Activated CD4-positive, alpha-beta memory T cell treated with anti-CD3 and anti-CD28 coated beads for 36 hours (primary cell): Measurements from ENCODE around the gene DKKL1. TPM values are rescaled to one million over a fixed set of nuclear protein-coding genes. Genes with fewer than 3 reads are reported as not detected.
A peak's percentile ranks its signal among the peaks of the same experiment; 100 is the strongest.

Experiments
- CTCF ChIA-PET: fragments of 350-600 bp; sonication (Branson Sonifier 250); formaldehyde crosslinking; loops from one replicate; lab custom pipeline; 2021; ENCODE audit warnings: antibody characterized with exemption, inconsistent platforms; lab: Charles Lee
- POLR2A ChIA-PET: fragments of 350-600 bp; sonication (Branson Sonifier 250); formaldehyde crosslinking; loops from one replicate; lab custom pipeline; 2021; ENCODE audit warnings: antibody characterized with exemption; lab: Charles Lee
- DNase-seq: peaks from one replicate; pipeline ENCODE4 v3.0.0-alpha.2; 2020
- H3K27ac Mint-ChIP-seq: one replicate; pipeline ENCODE4 v1.8.0; 2021; ENCODE audit warnings: mixed read lengths
- H3K27me3 Mint-ChIP-seq: one replicate; pipeline ENCODE4 v1.8.0; 2021; ENCODE audit warnings: mixed read lengths
- H3K36me3 Mint-ChIP-seq: one replicate; pipeline ENCODE4 v1.8.0; 2021; ENCODE audit warnings: mixed read lengths
- H3K4me1 Mint-ChIP-seq: one replicate; pipeline ENCODE4 v1.8.0; 2021; ENCODE audit warnings: low read depth, mixed read lengths
- H3K4me3 Mint-ChIP-seq: one replicate; pipeline ENCODE4 v1.8.0; 2021; ENCODE audit warnings: mild to moderate bottlenecking, mixed read lengths
- H3K9me3 Mint-ChIP-seq: one replicate; pipeline ENCODE4 v1.8.0; 2021; ENCODE audit warnings: mixed read lengths
- intact Hi-C: fragments of 100-400 bp; cut with micrococcal nuclease; formaldehyde crosslinking; loops from one replicate; pipeline ENCODE4 v1.15.1; 2023
- total RNA-seq, 2 experiments: library from RNA; stranded (reverse); gene quantifications; one replicate each; pipeline ENCODE4 v1.2.3, GENCODE V29; 2021

The DKKL1 gene
- total RNA-seq, 2 experiments from 2014 or later, result not detected

DNA sequence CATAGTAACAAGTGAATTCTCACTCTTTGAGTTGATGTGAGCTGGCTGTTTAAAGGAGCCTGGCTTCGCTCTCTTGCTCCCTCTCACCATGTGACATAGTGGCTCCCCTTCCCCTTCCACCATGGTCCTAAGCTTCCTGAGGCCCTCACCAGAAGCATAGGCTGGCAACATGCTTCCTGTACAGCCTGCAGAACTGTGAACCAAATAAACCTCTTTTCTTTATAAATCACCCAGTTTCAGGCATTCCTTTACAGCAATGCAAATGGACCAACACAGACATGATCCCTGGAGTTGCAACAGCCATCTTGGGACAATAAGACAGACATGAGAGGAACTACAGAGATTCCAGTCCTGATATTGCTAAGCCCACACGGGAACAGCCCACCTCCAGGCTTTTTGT lies 14.1 kb upstream of the DKKL1 start:
- Mint-ChIP-seq H3K9me3 (no peaks in the 10 kb centered on the region), H3K27me3 (no peaks in the 10 kb centered on the region), H3K27ac (no peak overlapping the region), H3K4me1 (peaks cover 1% of the 10 kb centered on the region), H3K36me3 (no peaks in the 10 kb centered on the region), H3K4me3 (no peak overlapping the region)
- ChIA-PET CTCF (no interaction called here), POLR2A (no interaction called here)
- no peak for DNase-seq
- intact Hi-C loops, result no loop called here

DNA sequence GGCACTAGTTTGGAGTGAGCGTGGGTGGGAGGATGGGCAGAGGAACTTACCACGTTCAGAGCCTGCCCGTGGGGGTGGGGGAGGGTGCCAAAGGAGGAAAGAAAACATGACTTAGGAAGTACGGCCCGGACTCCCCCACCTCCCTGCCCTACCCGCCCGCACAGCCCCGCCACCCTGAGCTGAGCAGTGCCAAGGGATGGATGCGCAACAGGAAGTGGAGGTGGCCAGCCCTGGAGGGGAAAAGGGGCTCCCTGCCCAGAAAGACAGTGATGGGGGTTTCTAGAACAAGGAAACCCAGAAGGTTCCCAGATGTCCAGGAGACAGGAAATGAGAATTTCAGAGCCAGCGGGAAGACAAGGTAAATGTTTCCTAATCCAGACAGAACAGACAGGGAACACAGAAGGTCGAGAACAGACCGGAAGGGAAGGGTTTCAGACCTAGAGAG lies 7.7 kb upstream of the DKKL1 start:
- H3K36me3 Mint-ChIP-seq, result no peaks in the 10 kb centered on the region
- no peaks in the 10 kb centered on the region for H3K9me3 Mint-ChIP-seq
- peaks cover 7% of the 10 kb centered on the region for H3K27me3 Mint-ChIP-seq
- H3K4me1 Mint-ChIP-seq, result peaks cover 10% of the 10 kb centered on the region
- intact Hi-C loops, result no loop called here
- H3K4me3 Mint-ChIP-seq, result no peak overlapping the region
- no peak for DNase-seq
- H3K27ac Mint-ChIP-seq, result no peak overlapping the region
- POLR2A ChIA-PET, result no interaction called here
- CTCF ChIA-PET, result no interaction called here

DNA sequence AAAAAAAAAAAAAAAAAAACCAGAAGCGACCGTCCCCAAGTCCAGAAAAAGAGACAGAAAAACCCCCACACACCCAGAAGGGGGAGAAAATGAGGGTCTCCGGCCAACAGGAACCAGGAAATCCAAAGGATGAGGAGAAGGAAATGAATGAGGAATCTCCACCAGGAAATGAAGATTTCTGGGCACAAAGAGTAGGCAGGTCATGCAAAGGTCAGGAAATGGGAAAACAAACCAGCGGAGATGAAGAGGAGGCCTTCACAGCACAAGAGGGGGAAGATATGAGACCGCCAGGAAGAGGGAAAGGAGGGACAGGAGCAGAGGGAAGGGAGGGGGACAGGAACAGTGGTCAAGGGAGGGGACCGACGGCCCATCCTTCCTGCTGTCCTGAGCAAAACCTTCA lies 7.3 kb upstream of the DKKL1 start:
- Mint-ChIP-seq H3K27ac (no peak overlapping the region), H3K36me3 (no peaks in the 10 kb centered on the region), H3K4me1 (peaks cover 10% of the 10 kb centered on the region), H3K27me3 (peaks cover 10% of the 10 kb centered on the region), H3K9me3 (no peaks in the 10 kb centered on the region), H3K4me3 (no peak overlapping the region)
- intact Hi-C loops, result no loop called here
- POLR2A ChIA-PET, result no interaction called here
- CTCF ChIA-PET, result no interaction called here
- DNase-seq, result no peak

DNA sequence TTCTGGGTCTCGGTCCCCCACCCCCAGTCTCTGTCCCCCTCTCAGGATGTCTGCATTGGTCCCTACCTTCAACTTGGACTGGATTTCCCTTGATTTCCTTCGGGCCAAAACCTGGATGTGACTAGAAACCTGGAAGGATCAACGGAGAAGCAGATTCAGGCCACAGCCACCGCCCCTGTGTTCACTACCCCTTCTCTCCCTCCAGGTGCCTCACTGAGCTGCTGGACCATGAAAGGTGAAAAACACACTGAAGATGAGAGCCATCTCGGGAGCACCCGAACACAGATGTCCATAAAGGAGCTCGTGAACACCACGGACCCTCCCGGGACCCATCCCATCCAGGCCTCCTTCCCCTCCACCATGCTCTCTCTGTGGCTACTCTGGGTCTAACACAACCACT lies 6.5 kb upstream of the DKKL1 start:
- H3K4me1 Mint-ChIP-seq, result peaks cover 14% of the 10 kb centered on the region
- intact Hi-C loops, result no loop called here
- ChIA-PET CTCF (no interaction called here), POLR2A (no interaction called here)
- no peak for DNase-seq
- peaks cover 16% of the 10 kb centered on the region for H3K27me3 Mint-ChIP-seq
- no peak overlapping the region for H3K4me3 Mint-ChIP-seq
- H3K36me3 Mint-ChIP-seq, result no peaks in the 10 kb centered on the region
- H3K9me3 Mint-ChIP-seq, result no peaks in the 10 kb centered on the region
- H3K27ac Mint-ChIP-seq, result no peak overlapping the region

DNA sequence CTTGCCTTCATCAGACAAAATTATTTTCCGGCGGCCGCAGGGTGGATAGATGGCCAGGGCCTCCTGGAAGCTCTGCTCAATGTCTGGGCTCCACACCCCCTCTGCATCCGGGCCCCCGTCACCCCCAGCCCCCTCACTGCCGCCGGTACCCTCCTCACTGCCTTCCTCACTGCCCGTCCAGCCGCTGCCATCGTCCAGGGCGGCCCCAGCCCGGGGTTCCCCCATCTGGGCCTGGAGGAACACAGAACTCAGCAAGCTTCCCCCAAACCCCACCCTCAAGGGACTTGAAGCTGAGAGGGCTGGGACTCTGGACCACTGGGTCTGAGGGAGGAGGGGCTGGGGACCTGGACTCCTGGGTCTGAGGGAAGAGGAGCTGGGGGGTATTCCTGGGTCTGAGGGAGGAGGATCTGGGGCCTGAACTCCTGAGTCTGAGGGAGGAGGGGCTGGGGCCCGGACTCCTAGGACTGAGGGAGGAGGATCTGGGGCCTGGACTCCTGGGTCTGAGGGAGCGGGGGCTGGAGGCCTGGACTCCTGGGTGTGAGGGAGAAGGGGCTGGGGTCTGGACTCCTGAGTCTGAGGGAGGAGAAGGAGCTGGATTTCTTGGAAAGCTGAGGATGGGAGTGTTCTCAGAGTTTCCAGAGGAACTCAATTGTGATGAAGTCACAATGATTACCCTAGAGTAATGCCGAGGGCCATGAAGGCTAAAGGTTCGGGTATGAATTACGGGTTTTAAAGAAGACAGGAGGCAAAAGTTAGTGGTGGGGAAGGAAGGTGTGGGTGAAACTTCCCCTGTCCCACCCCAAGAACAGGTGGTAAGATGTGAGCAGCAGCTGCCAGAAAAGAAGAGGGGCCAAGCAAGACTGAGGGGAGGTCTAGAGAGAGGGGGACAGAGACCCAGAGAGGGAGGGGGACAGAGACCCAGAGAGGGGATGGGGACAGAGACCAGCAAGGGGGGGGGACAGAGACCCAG lies 3.5 kb upstream of the DKKL1 start:
- POLR2A ChIA-PET, result interaction anchor here (0.7 kb wide), 1 partner anchor 209 kb away, joined by 3 read pairs; no protein-coding TSS in a partner anchor
- intact Hi-C loops, result no loop called here
- no peak for DNase-seq
- Mint-ChIP-seq H3K4me1 (peaks cover 14% of the 10 kb centered on the region), H3K4me3 (no peak overlapping the region), H3K27me3 (peaks cover 18% of the 10 kb centered on the region), H3K27ac (no peak overlapping the region), H3K9me3 (no peaks in the 10 kb centered on the region), H3K36me3 (no peaks in the 10 kb centered on the region)
- CTCF ChIA-PET, result interaction anchor here (0.9 kb wide), 1 partner anchor 32 kb away, joined by 3 read pairs; no protein-coding TSS in a partner anchor

DNA sequence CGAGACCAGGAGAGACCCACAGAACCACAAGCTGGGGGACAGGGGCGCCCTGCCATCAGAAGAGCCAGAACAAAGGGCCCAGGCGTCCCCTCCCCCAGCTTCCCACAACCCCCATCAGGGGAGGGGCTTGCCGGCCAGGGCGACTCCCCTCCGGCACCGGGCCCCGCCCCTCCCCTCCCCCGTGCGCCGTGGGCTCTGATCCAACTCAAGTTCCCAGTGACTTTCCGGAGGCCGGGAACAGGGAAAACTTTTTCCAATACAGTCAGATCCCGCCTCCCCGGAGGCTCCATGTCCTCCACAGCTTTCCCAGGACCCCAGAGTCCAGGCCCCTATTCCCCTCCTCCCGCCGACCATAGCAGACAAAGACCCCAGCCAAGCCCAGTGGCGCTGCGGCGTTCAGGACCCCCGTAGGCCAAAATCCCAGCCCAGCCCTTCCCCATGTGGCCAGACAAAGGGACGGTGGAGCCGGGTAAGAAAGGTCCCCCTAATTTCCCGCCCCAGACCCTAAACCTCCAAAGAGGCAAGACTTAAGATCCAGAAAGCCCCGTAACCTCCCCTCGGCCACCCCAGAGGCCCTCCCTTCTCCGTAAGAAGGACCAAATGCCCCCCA lies 2.1 kb upstream of the DKKL1 start:
- ChIA-PET CTCF (no interaction called here), POLR2A (no interaction called here)
- peak; percentile 28 for DNase-seq
- Mint-ChIP-seq H3K27me3 (peaks cover 14% of the 10 kb centered on the region), H3K9me3 (no peaks in the 10 kb centered on the region), H3K4me1 (peaks cover 4% of the 10 kb centered on the region), H3K36me3 (no peaks in the 10 kb centered on the region), H3K4me3 (peak overlapping the region; percentile 27), H3K27ac (no peak overlapping the region)
- intact Hi-C loops, result loop anchor here (2.0 kb wide), 1 partner anchor 27 kb away; the partner anchor contains the start of gene CD37

DNA sequence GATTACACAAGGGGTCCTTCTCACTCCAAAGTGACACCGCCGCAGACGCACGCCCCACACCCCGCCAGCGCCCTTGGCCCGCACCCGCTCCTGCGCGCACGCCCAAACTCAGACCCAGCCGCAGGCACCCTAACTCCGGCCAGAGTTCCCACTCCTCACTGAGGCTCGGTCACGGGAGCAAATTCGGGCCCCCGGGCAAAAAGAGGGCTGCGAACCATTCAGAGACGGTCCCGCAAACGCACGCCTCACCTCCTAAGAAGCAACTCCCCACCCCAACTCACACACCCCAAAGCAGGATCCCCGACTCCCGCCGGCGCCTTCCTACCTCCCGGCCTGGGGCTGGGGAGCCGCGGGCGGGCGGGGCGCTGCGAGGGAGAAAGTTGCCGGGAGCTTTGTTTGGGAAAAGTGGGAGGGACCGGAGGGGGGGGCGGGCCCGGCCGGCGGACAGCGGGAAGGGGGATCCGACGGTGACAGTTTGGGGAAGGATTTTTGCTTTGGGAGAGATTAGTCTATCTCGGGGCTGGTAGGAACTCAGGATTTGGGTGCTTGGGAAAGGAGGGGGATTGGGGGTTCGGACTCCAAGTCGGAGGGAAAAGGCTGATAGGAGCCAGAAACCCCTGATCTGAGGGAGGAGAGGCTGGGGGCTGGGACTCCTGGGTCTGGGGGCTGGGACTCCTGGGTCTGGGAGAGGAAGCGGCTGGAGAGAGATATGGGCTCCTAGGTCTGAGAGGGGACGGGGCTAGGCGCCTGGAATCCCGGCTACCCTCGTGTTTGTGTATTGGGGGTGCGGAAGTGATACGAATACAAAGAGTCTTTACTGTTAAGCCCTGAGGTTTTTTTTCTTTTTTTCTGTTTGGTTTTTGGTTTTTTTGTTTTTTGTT lies 1.4 kb upstream of the DKKL1 start, which contains the start of gene TEAD2:
TEAD2 (minus strand) TSS at position 369 of the 881 bp plus-strand sequence. CDS start 2,341 bp downstream, outside the sequence.
- Mint-ChIP-seq H3K9me3 (no peaks in the 10 kb centered on the region), H3K4me3 (peak within 1 kb of the TSS; percentile 27), H3K4me1 (peaks cover 4% of the 10 kb centered on the region), H3K27ac (no peak within 1 kb of the TSS), H3K27me3 (peaks cover 14% of the 10 kb centered on the region), H3K36me3 (no peaks in the 10 kb centered on the region)
- intact Hi-C loops, result loop anchor here (2.0 kb wide), 1 partner anchor 27 kb away; the partner anchor contains the start of gene CD37
- POLR2A ChIA-PET, result interaction anchor here (1.1 kb wide), 1 partner anchor 29 kb away, joined by 3 read pairs; no protein-coding TSS in a partner anchor
- CTCF ChIA-PET, result no interaction called here
- no peak for DNase-seq

DNA sequence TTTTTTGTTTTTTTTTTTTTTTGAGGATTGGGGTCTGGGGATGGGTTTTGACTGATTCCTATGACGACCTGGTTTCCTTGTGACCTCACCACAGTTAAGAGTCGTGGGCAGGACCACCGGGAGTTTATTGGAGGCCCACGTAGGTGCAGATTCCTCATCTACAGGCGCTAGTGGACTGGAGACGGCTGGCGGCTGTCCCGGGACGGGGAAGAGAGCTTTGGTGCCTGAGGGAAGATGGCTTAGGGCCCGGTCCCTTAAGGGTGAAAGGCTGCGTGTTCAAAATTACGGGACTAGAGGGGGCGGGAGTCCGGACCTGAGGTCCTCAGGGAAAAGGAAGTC lies 779 bp upstream of the DKKL1 start:
- no peak overlapping the region for H3K4me3 Mint-ChIP-seq
- peaks cover 14% of the 10 kb centered on the region for H3K27me3 Mint-ChIP-seq
- peak; percentile 22 for DNase-seq
- ChIA-PET CTCF (no interaction called here), POLR2A (interaction anchor here (1.1 kb wide), 1 partner anchor 29 kb away, joined by 3 read pairs; no protein-coding TSS in a partner anchor)
- no peak overlapping the region for H3K27ac Mint-ChIP-seq
- H3K4me1 Mint-ChIP-seq, result peaks cover 4% of the 10 kb centered on the region
- intact Hi-C loops, result loop anchor here (1.0 to 2.0 kb wide), 2 partner anchors 28 to 107 kb away; partner anchors contain the start of gene CD37
- no peaks in the 10 kb centered on the region for H3K9me3 Mint-ChIP-seq
- no peaks in the 10 kb centered on the region for H3K36me3 Mint-ChIP-seq

DNA sequence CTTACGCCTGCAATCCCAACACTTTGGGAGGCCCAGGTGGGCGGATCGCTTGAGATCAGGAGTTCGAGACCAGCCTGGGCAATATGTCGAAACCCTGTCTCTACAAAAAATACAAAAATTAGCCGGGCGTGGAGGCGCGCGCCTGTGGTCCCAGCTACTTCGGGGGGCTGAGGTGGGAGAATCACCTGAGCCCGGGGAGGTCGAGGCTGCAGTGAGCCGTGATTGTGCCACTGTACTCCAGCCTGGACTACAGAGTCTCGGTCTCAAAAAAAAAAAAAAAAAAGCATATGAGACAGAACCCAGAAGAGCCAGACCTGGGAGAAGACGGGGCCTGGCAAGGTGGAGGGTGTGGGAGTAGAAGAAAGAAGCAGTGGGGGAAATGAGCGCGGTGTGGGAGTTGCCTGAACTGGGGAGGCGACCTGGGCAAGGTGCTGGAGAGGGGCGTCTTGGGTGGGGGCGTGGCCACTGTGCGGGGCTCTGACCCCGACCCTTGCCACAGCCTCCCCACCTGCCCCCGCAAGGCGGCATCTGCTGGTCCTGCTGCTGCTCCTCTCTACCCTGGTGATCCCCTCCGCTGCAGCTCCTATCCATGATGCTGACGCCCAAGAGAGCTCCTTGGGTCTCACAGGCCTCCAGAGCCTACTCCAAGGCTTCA lies 533 bp downstream of the DKKL1 start:
- intact Hi-C loops, result no loop called here
- CTCF ChIA-PET, result no interaction called here
- POLR2A ChIA-PET, result no interaction called here
- H3K4me1 Mint-ChIP-seq, result peaks cover 4% of the 10 kb centered on the region
- peaks cover 5% of the 10 kb centered on the region for H3K9me3 Mint-ChIP-seq
- DNase-seq, result no peak
- H3K27me3 Mint-ChIP-seq, result peaks cover 16% of the 10 kb centered on the region
- no peak overlapping the region for H3K4me3 Mint-ChIP-seq
- H3K27ac Mint-ChIP-seq, result no peak overlapping the region
- peaks cover 5% of the 10 kb centered on the region for H3K36me3 Mint-ChIP-seq

DNA sequence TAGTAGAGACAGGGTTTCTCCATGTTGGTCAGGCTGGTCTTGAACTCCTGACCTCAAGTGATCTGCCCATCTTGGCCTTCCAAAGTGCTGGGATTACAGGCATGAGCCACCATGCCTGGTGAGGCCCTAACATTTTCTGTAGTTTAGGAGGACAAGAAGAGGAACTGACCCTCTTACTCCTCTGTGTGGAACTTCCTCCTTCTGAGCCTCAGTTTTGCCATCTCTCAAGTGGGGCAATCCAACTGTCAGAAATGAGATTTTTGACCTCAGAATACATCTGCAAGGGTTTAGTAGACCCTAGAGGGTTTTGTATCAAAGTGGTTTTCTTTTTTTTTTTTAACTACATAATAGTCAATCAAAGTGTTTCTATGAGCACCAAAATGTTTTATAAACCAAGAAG lies 2.4 kb downstream of the DKKL1 start:
- peaks cover 8% of the 10 kb centered on the region for H3K36me3 Mint-ChIP-seq
- CTCF ChIA-PET, result interaction anchor here (0.6 kb wide), 1 partner anchor 65 kb away, joined by 3 read pairs; no protein-coding TSS in a partner anchor
- H3K27ac Mint-ChIP-seq, result no peak overlapping the region
- H3K4me3 Mint-ChIP-seq, result no peak overlapping the region
- intact Hi-C loops, result no loop called here
- DNase-seq, result no peak
- POLR2A ChIA-PET, result no interaction called here
- H3K9me3 Mint-ChIP-seq, result peaks cover 13% of the 10 kb centered on the region
- peaks cover 4% of the 10 kb centered on the region for H3K4me1 Mint-ChIP-seq
- H3K27me3 Mint-ChIP-seq, result peaks cover 15% of the 10 kb centered on the region

DNA sequence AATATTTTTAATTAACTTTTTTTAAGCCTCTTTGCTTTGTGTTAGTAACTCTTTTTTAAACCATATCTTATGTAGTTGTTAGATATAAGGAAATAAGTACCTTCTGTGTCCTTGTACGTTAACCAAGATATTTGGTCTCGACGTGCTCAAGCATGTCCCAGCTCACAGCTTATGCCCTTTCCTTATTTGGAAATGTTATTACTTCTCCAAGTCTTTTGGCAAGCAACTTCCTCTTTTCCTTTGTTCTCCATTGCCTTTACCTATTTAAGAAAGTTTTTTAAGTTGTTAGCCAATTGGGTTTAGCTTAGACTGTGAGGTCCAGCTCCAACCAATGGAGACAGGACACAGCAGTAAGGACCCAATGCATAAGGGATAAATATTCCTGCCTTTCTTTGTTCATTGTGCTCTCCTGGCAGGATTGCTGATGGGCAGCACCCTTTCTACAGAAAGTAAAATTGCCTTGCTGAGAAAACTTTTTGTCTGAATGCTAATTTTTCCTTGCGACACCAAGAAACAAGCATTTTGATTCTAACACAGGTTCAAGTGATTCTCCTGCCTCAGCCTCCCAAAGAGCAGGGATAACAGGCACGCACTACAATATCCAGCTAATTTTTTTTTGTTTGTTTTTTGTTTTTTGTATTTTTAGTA lies 5.2 kb downstream of the DKKL1 start:
- no peaks in the 10 kb centered on the region for H3K4me1 Mint-ChIP-seq
- no peak for DNase-seq
- POLR2A ChIA-PET, result no interaction called here
- H3K27ac Mint-ChIP-seq, result no peak overlapping the region
- peaks cover 6% of the 10 kb centered on the region for H3K27me3 Mint-ChIP-seq
- CTCF ChIA-PET, result no interaction called here
- intact Hi-C loops, result no loop called here
- H3K9me3 Mint-ChIP-seq, result peaks cover 13% of the 10 kb centered on the region
- H3K36me3 Mint-ChIP-seq, result peaks cover 8% of the 10 kb centered on the region
- no peak overlapping the region for H3K4me3 Mint-ChIP-seq
